Hematopoietic multipotent progenitor cell treated with erythropoietin and hydrocortisone succinate and interleukin-3 and kit ligand, for 4 days (in vitro differentiated cells): Measurements from ENCODE around the gene MNT.
"Not testable (repeated sequence)": the region's sequence is repeated elsewhere in the genome, so short reads cannot be mapped to it uniquely, and the experiment has no call there.

Experiments used
- DNase-seq: peaks from one replicate; pipeline ENCODE4 v3.0.0-alpha.2; 2015

The MNT gene

GRCh38 chr17:2400877-2401425 lies at the start of gene MNT:
MNT (minus strand) TSS chr17:2401060; CDS start chr17:2400712, 348 bp downstream.
- peak; percentile 97 for DNase-seq

GRCh38 chr17:2450016-2450650 lies 49.3 kb upstream of the MNT start:
- DNase-seq: no peak

- no peak for DNase-seq
These were observed 48.6 kb upstream of the MNT start for GRCh38 chr17:2449486-2449885.

GRCh38 chr17:2447479-2447878 lies 46.6 kb upstream of the MNT start:
- not testable (repeated sequence) for DNase-seq

- DNase-seq: no peak
These were observed 44.8 kb upstream of the MNT start for GRCh38 chr17:2445638-2446037.

GRCh38 chr17:2444382-2444781 lies 43.5 kb upstream of the MNT start:
- no peak for DNase-seq

GRCh38 chr17:2442166-2442565 lies 41.3 kb upstream of the MNT start:
- DNase-seq: no peak

GRCh38 chr17:2440930-2441329 lies 40.1 kb upstream of the MNT start:
- no peak for DNase-seq

GRCh38 chr17:2439997-2440396 lies 39.1 kb upstream of the MNT start:
- peak; percentile 61 for DNase-seq

- no peak for DNase-seq
These were observed 38.0 kb upstream of the MNT start for GRCh38 chr17:2438823-2439222.

GRCh38 chr17:2436316-2436905 lies 35.6 kb upstream of the MNT start:
- no peak for DNase-seq

- no peak for DNase-seq
These were observed 35.0 kb upstream of the MNT start for GRCh38 chr17:2435862-2436261.

GRCh38 chr17:2435181-2435741 lies 34.4 kb upstream of the MNT start:
- DNase-seq: peak; percentile 35

- no peak for DNase-seq
These were observed 32.8 kb upstream of the MNT start for GRCh38 chr17:2433696-2434095.

- DNase-seq: no peak
These were observed 27.1 kb upstream of the MNT start for GRCh38 chr17:2427910-2428309.

- no peak for DNase-seq
These were observed 26.4 kb upstream of the MNT start for GRCh38 chr17:2427215-2427614.

- DNase-seq: no peak
These were observed 22.4 kb upstream of the MNT start for GRCh38 chr17:2423271-2423670.

- peak; percentile 32 for DNase-seq
These were observed 20.7 kb upstream of the MNT start for GRCh38 chr17:2421315-2422147.

- no peak for DNase-seq
These were observed 19.3 kb upstream of the MNT start for GRCh38 chr17:2420176-2420575.

GRCh38 chr17:2419486-2419885 lies 18.6 kb upstream of the MNT start:
- DNase-seq: no peak

GRCh38 chr17:2418572-2418971 lies 17.7 kb upstream of the MNT start:
- DNase-seq: no peak

GRCh38 chr17:2416010-2416734 lies 15.3 kb upstream of the MNT start:
- DNase-seq: peak; percentile 91

- DNase-seq: no peak
These were observed 14.2 kb upstream of the MNT start for GRCh38 chr17:2415081-2415480.
